HEK293 (cell line): ENCODE data around the gene DPYSL3.

ENCODE experiments used
- GLIS1 ChIP-seq: fragments of 450-650 bp; formaldehyde crosslinking; IDR thresholded peaks from 2 replicates; pipeline ENCODE4 v1.5.1; 2016; ENCODE audit warnings: missing biosample characterization, missing genetic modification characterization
- ZNF10 ChIP-seq: fragments of 450-650 bp; formaldehyde crosslinking; IDR thresholded peaks from 2 replicates; pipeline ENCODE4 v1.5.1; 2017; ENCODE audit warnings: missing biosample characterization, missing genetic modification characterization
- ZNF169 ChIP-seq: fragments of 450-650 bp; formaldehyde crosslinking; IDR thresholded peaks from 2 replicates; pipeline ENCODE4 v1.5.1; 2016; ENCODE audit warnings: missing biosample characterization, missing genetic modification characterization
- ZNF175 ChIP-seq: fragments of 450-650 bp; formaldehyde crosslinking; IDR thresholded peaks from 2 replicates; pipeline ENCODE4 v1.5.1; 2016; ENCODE audit warnings: missing biosample characterization, missing genetic modification characterization
- ZNF292 ChIP-seq: fragments of 450-650 bp; formaldehyde crosslinking; IDR thresholded peaks from 2 replicates; pipeline ENCODE4 v1.5.1; 2016; ENCODE audit warnings: low read depth, missing biosample characterization, missing genetic modification characterization, borderline replicate concordance
- ZNF433 ChIP-seq: fragments of 450-650 bp; formaldehyde crosslinking; IDR thresholded peaks from 2 replicates; pipeline ENCODE4 v1.5.1; 2016; ENCODE audit warnings: missing biosample characterization, missing genetic modification characterization, low read depth
- ZNF501 ChIP-seq: fragments of 450-650 bp; formaldehyde crosslinking; IDR thresholded peaks from 2 replicates; pipeline ENCODE4 v1.5.1; 2016; ENCODE audit warnings: missing biosample characterization, missing genetic modification characterization
- ZNF514 ChIP-seq: fragments of 450-650 bp; formaldehyde crosslinking; IDR thresholded peaks from 2 replicates; pipeline ENCODE4 v1.5.1; 2016; ENCODE audit warnings: missing biosample characterization, missing genetic modification characterization
- ZNF747 ChIP-seq: fragments of 450-650 bp; formaldehyde crosslinking; IDR thresholded peaks from 2 replicates; pipeline ENCODE4 v1.5.1; 2016; ENCODE audit warnings: missing biosample characterization, missing genetic modification characterization
- ZNF776 ChIP-seq: fragments of 450-650 bp; formaldehyde crosslinking; IDR thresholded peaks from 2 replicates; pipeline ENCODE4 v1.5.0; 2017; ENCODE audit warnings: missing biosample characterization, missing genetic modification characterization, borderline replicate concordance
- ZSCAN23 ChIP-seq: fragments of 450-650 bp; formaldehyde crosslinking; IDR thresholded peaks from 2 replicates; pipeline ENCODE4 v1.5.1; 2016; ENCODE audit warnings: missing biosample characterization, missing genetic modification characterization
- ZSCAN30 ChIP-seq: fragments of 450-650 bp; IDR thresholded peaks from 2 replicates; pipeline ENCODE4 v1.5.1; 2018; ENCODE audit warnings: missing biosample characterization, mild to moderate bottlenecking, missing genetic modification characterization, moderate library complexity
- TF ChIP-seq, protein P1 (sequence below): fragments of 450-650 bp; formaldehyde crosslinking; IDR thresholded peaks from 2 replicates; pipeline ENCODE4 v1.5.1; 2016; ENCODE audit warnings: missing biosample characterization, missing genetic modification characterization
- TF ChIP-seq, protein P2 (sequence below): fragments of 450-650 bp; formaldehyde crosslinking; optimal IDR thresholded peaks from 2 replicates; pipeline ENCODE3; 2016; ENCODE audit warnings: missing biosample characterization, mild to moderate bottlenecking, missing genetic modification characterization

DNA sequence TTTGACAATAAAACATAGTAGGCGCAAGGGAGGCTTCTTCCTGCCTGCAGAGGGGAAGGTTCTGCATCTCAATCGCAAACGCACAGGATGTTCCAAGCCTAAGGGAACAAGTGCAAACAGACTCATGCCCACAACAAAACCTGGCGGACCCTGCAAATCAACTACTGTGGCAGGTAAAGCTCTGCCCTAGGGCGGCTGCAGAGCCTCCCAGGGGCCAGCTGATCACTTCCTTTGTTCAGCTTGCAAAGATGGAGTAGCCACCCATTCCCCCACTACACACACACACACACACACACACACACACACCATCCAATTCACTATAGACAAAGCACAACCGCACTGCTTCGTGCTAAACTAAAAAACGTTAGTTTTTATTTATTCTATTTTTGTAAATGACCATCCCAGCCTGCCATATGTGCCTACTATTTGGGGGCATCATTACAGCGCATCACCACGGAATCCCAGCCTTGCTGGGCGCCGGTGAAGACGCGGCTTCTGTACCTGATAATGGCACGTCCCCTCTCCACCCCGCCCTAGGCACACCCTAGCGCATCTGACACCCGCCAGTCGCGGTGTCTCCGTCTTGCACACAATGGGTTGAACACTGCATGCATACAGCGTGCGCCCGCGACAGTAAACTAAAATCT lies 57.6 kb downstream of the DPYSL3 start:
- TF ChIP-seq ZNF776, result no peak
- TF ChIP-seq, protein P1, sequence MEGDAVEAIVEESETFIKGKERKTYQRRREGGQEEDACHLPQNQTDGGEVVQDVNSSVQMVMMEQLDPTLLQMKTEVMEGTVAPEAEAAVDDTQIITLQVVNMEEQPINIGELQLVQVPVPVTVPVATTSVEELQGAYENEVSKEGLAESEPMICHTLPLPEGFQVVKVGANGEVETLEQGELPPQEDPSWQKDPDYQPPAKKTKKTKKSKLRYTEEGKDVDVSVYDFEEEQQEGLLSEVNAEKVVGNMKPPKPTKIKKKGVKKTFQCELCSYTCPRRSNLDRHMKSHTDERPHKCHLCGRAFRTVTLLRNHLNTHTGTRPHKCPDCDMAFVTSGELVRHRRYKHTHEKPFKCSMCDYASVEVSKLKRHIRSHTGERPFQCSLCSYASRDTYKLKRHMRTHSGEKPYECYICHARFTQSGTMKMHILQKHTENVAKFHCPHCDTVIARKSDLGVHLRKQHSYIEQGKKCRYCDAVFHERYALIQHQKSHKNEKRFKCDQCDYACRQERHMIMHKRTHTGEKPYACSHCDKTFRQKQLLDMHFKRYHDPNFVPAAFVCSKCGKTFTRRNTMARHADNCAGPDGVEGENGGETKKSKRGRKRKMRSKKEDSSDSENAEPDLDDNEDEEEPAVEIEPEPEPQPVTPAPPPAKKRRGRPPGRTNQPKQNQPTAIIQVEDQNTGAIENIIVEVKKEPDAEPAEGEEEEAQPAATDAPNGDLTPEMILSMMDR, result no peak
- TF ChIP-seq ZNF514 (tag by site-specific recombination), result no peak
- TF ChIP-seq ZNF169 (tag by site-specific recombination), result no peak
- TF ChIP-seq ZNF501, result no peak
- no peak for TF ChIP-seq ZNF747 (tag by site-specific recombination)
- no peak for TF ChIP-seq ZNF10
- TF ChIP-seq ZSCAN30 (tag by site-specific recombination), result no peak
- TF ChIP-seq ZNF175, result no peak
- TF ChIP-seq, protein P2, sequence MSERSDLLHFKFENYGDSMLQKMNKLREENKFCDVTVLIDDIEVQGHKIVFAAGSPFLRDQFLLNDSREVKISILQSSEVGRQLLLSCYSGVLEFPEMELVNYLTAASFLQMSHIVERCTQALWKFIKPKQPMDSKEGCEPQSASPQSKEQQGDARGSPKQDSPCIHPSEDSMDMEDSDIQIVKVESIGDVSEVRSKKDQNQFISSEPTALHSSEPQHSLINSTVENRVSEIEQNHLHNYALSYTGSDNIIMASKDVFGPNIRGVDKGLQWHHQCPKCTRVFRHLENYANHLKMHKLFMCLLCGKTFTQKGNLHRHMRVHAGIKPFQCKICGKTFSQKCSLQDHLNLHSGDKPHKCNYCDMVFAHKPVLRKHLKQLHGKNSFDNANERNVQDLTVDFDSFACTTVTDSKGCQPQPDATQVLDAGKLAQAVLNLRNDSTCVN, result no peak
- TF ChIP-seq ZSCAN23 (tag by site-specific recombination), result no peak
- no peak for TF ChIP-seq ZNF292 (tag by site-specific recombination)
- no peak for TF ChIP-seq GLIS1 (tag by site-specific recombination)
- TF ChIP-seq ZNF433 (tag by site-specific recombination), result no peak
